Fibroblast of lung (primary cell): ENCODE results near the gene CHD1L. TPM values are rescaled to one million over a fixed set of nuclear protein-coding genes. Genes with fewer than 3 reads are reported as not detected.

Source experiments
- DNase-seq, 2 donors: peaks; one replicate each; pipeline versions ENCODE4 v3.0.0 to v3.0.0-alpha.2; 2010; ENCODE audit warnings: low read depth in 2 of 2
- H2AFZ ChIP-seq: 2 replicates; pipeline ENCODE4 v1.5.1; 2012; ENCODE audit warnings: low read length, control low read depth, inconsistent platforms
- H3K27ac ChIP-seq: 2 replicates; pipeline ENCODE4 v1.5.1; 2011; ENCODE audit warnings: low read length, control low read depth; ENCODE audit not compliant: insufficient read depth
- H3K27me3 ChIP-seq: 2 replicates; pipeline ENCODE4 v1.5.1; 2011; ENCODE audit warnings: mild to moderate bottlenecking, low read length; ENCODE audit not compliant: control insufficient read depth, insufficient read depth
- H3K36me3 ChIP-seq: 2 replicates; pipeline ENCODE4 v1.5.1; 2011; ENCODE audit warnings: low read length; ENCODE audit not compliant: control insufficient read depth, insufficient read depth
- H3K4me1 ChIP-seq: 2 replicates; pipeline ENCODE4 v1.5.1; 2011; ENCODE audit warnings: low read length; ENCODE audit not compliant: control insufficient read depth, insufficient read depth; ENCODE audit errors: extremely low read depth
- H3K4me2 ChIP-seq: 2 replicates; pipeline ENCODE4 v1.5.1; 2011; ENCODE audit warnings: low read length, control low read depth; ENCODE audit not compliant: insufficient read depth; ENCODE audit errors: extremely low read depth
- H3K4me3 ChIP-seq, 4 experiments: fragments of 200-600 bp in 1 of 4; sonication (generic) in 1 of 4; replicated peaks in 1 of 4; 2 replicates each; pipeline ENCODE4 v1.5.1; 2011 to 2016; ENCODE audit warnings: low read length in 4 of 4, low read depth in 3 of 4, mild to moderate bottlenecking in 3 of 4, control low read depth in 2 of 4, inconsistent platforms in 1 of 4, mixed read lengths in 1 of 4; ENCODE audit not compliant: insufficient read depth in 1 of 4; ENCODE audit errors: control extremely low read depth in 1 of 4
- H3K79me2 ChIP-seq: 2 replicates; pipeline ENCODE4 v1.5.1; 2012; ENCODE audit warnings: mild to moderate bottlenecking, low read length, inconsistent platforms; ENCODE audit not compliant: control insufficient read depth, insufficient read depth
- H3K9ac ChIP-seq: 2 replicates; pipeline ENCODE4 v1.5.1; 2011; ENCODE audit warnings: mild to moderate bottlenecking, low read length, control low read depth; ENCODE audit not compliant: insufficient read depth
- H3K9me3 ChIP-seq: 2 replicates; pipeline ENCODE4 v1.5.1; 2012; ENCODE audit warnings: low read depth, low read length; ENCODE audit not compliant: control insufficient read depth, insufficient read depth
- H4K20me1 ChIP-seq: 2 replicates; pipeline ENCODE4 v1.5.1; 2011; ENCODE audit warnings: low read length; ENCODE audit not compliant: control insufficient read depth, insufficient read depth; ENCODE audit errors: extremely low read depth
- CTCF ChIP-seq, 2 donors: IDR thresholded peaks in 1 of 2; conservative IDR thresholded peaks in 1 of 2; 1 replicate in 1 of 2; 2 replicates in 1 of 2; pipeline ENCODE4 v1.5.1; 2011 to 2012; ENCODE audit warnings: low read length in 2 of 2, control low read depth in 1 of 2, inconsistent platforms in 1 of 2, low read depth in 1 of 2, mild to moderate bottlenecking in 1 of 2
- EZH2 ChIP-seq: IDR thresholded peaks from 2 replicates; pipeline ENCODE4 v1.5.1; 2012; ENCODE audit warnings: low read length, control low read depth, mild to moderate bottlenecking; ENCODE audit errors: missing control alignments
- polyA plus RNA-seq, 2 donors: library from polyadenylated mRNA; depleted of rRNA in 1 of 2; stranded (reverse) in 1 of 2; unstranded in 1 of 2; fragments of >200 nt; gene quantifications; 2 replicates each; pipeline ENCODE4 v1.2.1, GENCODE V29; 2011 to 2012; ENCODE audit warnings: missing spikeins in 1 of 2
- total RNA-seq: library from RNA; depleted of rRNA; stranded (reverse); fragments of >200 nt; gene quantifications from 2 replicates; pipeline ENCODE4 v1.2.1, GENCODE V29; 2014

Gene CHD1L
- total and polyA plus RNA-seq, 2 donors (not counting 1 experiment from before 2014, with no cell fraction given): 35.5 to 36.0 TPM

GRCh38 chr1:147334292-147334691, 91.8 kb downstream of the CHD1L start:
- Histone ChIP-seq H3K4me3 (no peak overlapping the region), H3K9ac (no peak overlapping the region), H3K79me2 (no peaks in the 10 kb centered on the region), H4K20me1 (no peaks in the 10 kb centered on the region), H3K9me3 (no peaks in the 10 kb centered on the region), H3K4me2 (no peak overlapping the region), H3K27me3 (no peaks in the 10 kb centered on the region), H3K4me1 (no peaks in the 10 kb centered on the region), H2AFZ (no peak overlapping the region), H3K36me3 (no peaks in the 10 kb centered on the region), H3K27ac (no peak overlapping the region)
- DNase-seq: no peak
- no peak for TF ChIP-seq EZH2
- no peak for TF ChIP-seq CTCF (conservative IDR thresholded peaks at IDR 0.05 in 1 of 2, IDR thresholded peaks at IDR 0.05 in 1 of 2; ENCODE audit: low read depth in 1 of 2, low read length in 2 of 2)

- H3K9me3 ChIP-seq: no peaks in the 10 kb centered on the region
- H3K9ac ChIP-seq: no peak overlapping the region
- no peak overlapping the region for H3K4me3 ChIP-seq
- no peak overlapping the region for H3K4me2 ChIP-seq
- no peak for DNase-seq
- H3K4me1 ChIP-seq: no peaks in the 10 kb centered on the region
- TF ChIP-seq CTCF (conservative IDR thresholded peaks at IDR 0.05 in 1 of 2, IDR thresholded peaks at IDR 0.05 in 1 of 2; ENCODE audit: low read depth in 1 of 2, low read length in 2 of 2) (no peak), EZH2 (no peak)
- no peak overlapping the region for H2AFZ ChIP-seq
- no peaks in the 10 kb centered on the region for H3K27me3 ChIP-seq
- no peaks in the 10 kb centered on the region for H3K79me2 ChIP-seq
- no peaks in the 10 kb centered on the region for H4K20me1 ChIP-seq
- no peaks in the 10 kb centered on the region for H3K36me3 ChIP-seq
- H3K27ac ChIP-seq: no peak overlapping the region
Observed at GRCh38 chr1:147336291-147336690, 93.8 kb downstream of the CHD1L start.

GRCh38 chr1:147337040-147337630, 94.7 kb downstream of the CHD1L start:
- Histone ChIP-seq H3K36me3 (no peaks in the 10 kb centered on the region), H3K4me3 (no peak overlapping the region), H3K79me2 (no peaks in the 10 kb centered on the region), H3K9ac (no peak overlapping the region), H3K4me2 (no peak overlapping the region), H3K27me3 (no peaks in the 10 kb centered on the region), H4K20me1 (no peaks in the 10 kb centered on the region), H2AFZ (no peak overlapping the region), H3K27ac (no peak overlapping the region), H3K4me1 (no peaks in the 10 kb centered on the region), H3K9me3 (no peaks in the 10 kb centered on the region)
- DNase-seq: no peak
- no peak for TF ChIP-seq CTCF (conservative IDR thresholded peaks at IDR 0.05 in 1 of 2, IDR thresholded peaks at IDR 0.05 in 1 of 2; ENCODE audit: low read depth in 1 of 2, low read length in 2 of 2)
- no peak for TF ChIP-seq EZH2
